ENCODE measurements around the gene ARHGAP40. TPM values are rescaled to one million over a fixed set of nuclear protein-coding genes. Genes with fewer than 3 reads are reported as not detected.

ARHGAP40 gene
- total RNA-seq, 1 donor from 2014 or later, result 1.1 TPM

DNA sequence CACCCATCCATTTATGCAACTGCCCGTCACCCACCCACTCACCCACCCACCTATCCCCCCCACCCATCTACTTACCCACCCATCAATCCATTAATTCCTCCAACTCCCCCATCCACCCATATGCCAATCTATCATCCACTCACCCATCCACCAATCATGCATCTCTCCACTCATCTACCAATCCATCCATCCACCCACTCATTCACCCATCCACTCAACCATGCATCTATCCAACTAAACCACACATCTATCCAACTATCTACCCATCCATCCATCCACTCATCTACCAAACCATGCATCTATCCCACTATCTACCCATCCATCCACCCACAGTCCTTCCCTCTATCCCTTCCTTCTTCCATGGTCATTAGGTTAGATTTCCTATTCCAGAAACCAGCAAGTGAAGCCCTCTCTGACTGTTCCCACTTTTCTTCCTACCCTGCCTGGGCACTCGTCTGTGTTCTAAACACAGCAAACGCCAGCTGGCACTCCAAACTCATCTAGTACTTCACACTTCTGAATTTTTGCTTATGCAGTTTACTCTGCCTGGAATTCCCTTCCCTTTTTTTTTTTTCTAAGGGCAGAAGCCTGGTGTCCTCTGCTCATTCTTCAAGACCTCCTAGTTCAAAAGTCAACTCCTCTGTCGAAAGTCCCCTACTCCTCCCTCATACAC is 43.1 kb downstream of the ARHGAP40 start:
- Histone ChIP-seq H3K4me3 (ENCODE audit: low read depth, low read length) (no peak overlapping the region), H3K36me3 (ENCODE audit: control insufficient read depth, insufficient read depth, low read length) (peaks cover 4% of the 10 kb centered on the region), H3K27me3 (ENCODE audit: control insufficient read depth, insufficient read depth, low read length) (no peaks in the 10 kb centered on the region)
- DNase-seq (ENCODE audit: low read depth) (no peak), FAIRE-seq (no peak)
- TF ChIP-seq, protein P1, sequence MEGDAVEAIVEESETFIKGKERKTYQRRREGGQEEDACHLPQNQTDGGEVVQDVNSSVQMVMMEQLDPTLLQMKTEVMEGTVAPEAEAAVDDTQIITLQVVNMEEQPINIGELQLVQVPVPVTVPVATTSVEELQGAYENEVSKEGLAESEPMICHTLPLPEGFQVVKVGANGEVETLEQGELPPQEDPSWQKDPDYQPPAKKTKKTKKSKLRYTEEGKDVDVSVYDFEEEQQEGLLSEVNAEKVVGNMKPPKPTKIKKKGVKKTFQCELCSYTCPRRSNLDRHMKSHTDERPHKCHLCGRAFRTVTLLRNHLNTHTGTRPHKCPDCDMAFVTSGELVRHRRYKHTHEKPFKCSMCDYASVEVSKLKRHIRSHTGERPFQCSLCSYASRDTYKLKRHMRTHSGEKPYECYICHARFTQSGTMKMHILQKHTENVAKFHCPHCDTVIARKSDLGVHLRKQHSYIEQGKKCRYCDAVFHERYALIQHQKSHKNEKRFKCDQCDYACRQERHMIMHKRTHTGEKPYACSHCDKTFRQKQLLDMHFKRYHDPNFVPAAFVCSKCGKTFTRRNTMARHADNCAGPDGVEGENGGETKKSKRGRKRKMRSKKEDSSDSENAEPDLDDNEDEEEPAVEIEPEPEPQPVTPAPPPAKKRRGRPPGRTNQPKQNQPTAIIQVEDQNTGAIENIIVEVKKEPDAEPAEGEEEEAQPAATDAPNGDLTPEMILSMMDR (IDR thresholded peaks at IDR 0.05; ENCODE audit: insufficient read depth, low read length, severe bottlenecking), result no peak

DNA sequence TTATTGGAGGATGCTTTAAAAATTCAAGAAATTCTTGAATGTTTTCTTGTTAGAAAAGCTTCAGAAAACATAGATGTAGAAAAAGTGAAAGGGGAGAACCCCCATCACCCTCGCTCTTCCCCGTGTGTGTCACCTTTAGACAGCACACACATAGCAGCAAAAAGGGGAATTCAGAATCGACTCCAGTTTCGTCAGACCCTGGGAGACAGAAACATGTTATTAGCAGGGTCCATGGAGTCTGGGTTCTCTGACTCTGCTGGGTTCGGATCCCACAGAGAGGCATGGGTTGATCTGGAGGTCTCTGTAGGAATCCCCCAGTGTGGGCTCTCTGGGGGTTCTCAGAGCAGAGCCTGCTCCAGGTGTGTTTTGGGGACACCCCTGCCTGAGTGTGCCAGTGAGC is 43.7 kb downstream of the ARHGAP40 start:
- DNase-seq (ENCODE audit: low read depth) (no peak), FAIRE-seq (no peak)
- TF ChIP-seq, protein P1 (IDR thresholded peaks at IDR 0.05; ENCODE audit: insufficient read depth, low read length, severe bottlenecking), result no peak
- peaks cover 4% of the 10 kb centered on the region for H3K36me3 ChIP-seq (ENCODE audit: control insufficient read depth, insufficient read depth, low read length)
- no peaks in the 10 kb centered on the region for H3K27me3 ChIP-seq (ENCODE audit: control insufficient read depth, insufficient read depth, low read length)
- H3K4me3 ChIP-seq (ENCODE audit: low read depth, low read length), result no peak overlapping the region

DNA sequence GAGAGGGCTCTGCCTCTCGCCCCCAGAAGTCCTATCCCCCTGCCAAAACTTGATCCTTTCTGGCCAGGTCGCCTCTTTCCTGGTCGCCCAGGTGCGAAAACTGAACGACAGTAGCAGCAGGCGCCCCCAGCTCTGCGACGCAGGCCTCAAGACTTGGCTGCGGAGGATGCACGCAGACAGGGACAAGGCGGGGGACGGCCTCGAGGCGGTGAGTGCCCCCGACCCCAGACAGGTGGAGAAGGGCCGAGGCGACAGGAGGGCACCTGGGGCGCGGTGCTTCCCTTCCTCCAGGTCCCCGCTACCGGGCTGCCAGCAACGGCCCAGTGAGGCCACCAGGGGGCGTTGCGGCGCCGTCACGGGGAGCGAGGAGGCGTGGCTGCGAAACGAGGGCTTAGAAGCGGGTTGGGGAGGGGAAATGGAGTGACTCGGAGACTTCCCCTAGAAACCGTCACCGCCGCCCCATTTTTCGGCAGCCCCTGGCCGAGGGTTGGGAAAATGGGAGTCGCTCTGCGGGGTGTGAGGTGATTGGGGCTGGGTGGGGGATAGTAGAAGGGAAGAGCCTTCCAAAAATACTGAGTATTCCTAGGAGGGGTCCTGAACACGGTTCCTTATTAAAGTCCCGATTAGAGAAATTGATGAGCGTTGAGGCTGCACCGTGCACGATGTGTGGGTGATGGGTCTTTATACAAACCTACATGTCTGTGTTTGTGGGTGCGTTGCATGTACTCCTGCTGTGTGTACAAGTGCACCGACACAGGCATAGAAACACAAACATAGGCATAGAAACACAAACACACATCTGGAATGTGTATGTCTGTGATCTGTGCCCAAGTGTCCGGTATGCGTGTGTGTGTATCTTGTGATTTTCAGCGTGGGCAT is 44.6 kb downstream of the ARHGAP40 start:
- DNase-seq (ENCODE audit: low read depth) (peak; percentile 50), FAIRE-seq (no peak)
- Histone ChIP-seq H3K36me3 (ENCODE audit: control insufficient read depth, insufficient read depth, low read length) (peaks cover 4% of the 10 kb centered on the region), H3K4me3 (ENCODE audit: low read depth, low read length) (no peak overlapping the region), H3K27me3 (ENCODE audit: control insufficient read depth, insufficient read depth, low read length) (no peaks in the 10 kb centered on the region)
- TF ChIP-seq, protein P1 (IDR thresholded peaks at IDR 0.05; ENCODE audit: insufficient read depth, low read length, severe bottlenecking), result peak; percentile 94

DNA sequence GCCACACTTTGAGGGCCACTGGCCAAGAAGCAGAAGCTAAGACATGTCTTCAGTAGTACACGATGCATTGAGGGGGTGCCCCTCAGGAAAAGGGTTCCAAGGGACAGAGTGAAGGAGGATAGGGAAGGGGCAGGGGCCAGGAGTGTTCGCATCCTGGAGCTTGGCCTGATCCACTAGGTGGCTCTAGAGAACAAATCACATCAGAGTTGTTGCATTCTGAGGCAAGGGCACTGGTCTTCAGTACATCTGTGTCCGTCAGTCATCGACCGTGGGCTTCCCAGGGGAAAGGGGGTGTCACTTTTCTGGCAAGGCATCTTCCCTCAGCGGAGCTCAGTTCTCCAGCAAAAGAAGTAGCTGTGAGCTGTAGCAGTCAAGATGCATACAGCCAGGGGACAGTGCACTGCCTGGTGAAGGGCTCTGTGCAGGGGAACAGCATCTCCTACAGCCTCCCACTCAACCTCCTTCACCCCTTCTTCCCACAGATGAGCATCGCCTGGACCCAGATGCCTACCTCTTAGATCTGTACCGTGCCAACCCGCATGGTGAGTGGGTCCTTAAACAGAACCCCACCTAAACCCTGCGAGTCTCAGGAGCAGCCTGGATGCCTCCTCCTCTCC is 47.8 kb downstream of the ARHGAP40 start:
- Histone ChIP-seq H3K36me3 (ENCODE audit: control insufficient read depth, insufficient read depth, low read length) (peaks cover 4% of the 10 kb centered on the region), H3K27me3 (ENCODE audit: control insufficient read depth, insufficient read depth, low read length) (no peaks in the 10 kb centered on the region), H3K4me3 (ENCODE audit: low read depth, low read length) (no peak overlapping the region)
- peak; percentile 17 for DNase-seq (ENCODE audit: low read depth)
- no peak for FAIRE-seq
- TF ChIP-seq, protein P1 (IDR thresholded peaks at IDR 0.05; ENCODE audit: insufficient read depth, low read length, severe bottlenecking), result peak; percentile 65

DNA sequence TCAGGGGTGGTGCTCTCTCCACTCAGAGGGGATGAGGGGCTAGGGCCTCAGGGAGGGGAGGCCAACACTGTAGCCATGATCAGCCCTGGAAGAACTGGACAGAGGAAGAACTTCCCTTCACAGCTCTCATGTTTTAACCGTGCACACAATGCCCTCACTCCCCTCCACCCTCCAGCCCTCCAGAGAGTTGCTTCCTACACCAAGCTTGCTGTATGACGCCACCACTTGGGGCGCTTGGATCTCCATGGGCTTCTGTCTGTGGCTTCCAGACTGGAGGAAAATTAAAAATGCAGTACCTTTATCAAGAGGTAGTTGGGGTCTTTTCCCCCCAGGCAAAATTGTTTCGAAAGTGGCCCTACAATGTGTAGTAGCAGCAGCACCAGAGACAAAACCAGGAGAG is 48.4 kb downstream of the ARHGAP40 start:
- H3K4me3 ChIP-seq (ENCODE audit: low read depth, low read length), result no peak overlapping the region
- H3K36me3 ChIP-seq (ENCODE audit: control insufficient read depth, insufficient read depth, low read length), result peaks cover 4% of the 10 kb centered on the region
- DNase-seq (ENCODE audit: low read depth) (no peak), FAIRE-seq (no peak)
- H3K27me3 ChIP-seq (ENCODE audit: control insufficient read depth, insufficient read depth, low read length), result no peaks in the 10 kb centered on the region
- TF ChIP-seq, protein P1 (IDR thresholded peaks at IDR 0.05; ENCODE audit: insufficient read depth, low read length, severe bottlenecking), result no peak

Measured in bronchial epithelial cell (primary cell).